Head of caudate nucleus (tissue), 42 donors: ENCODE results near the gene SERPINC1.
"Not testable (repeated sequence)": the region's sequence is repeated elsewhere in the genome, so short reads cannot be mapped to it uniquely, and the experiment has no call there.

ENCODE experiments used
- DNase-seq, 42 donors: peaks; one replicate each; pipeline versions ENCODE4 v3.0.0 to v3.0.0-alpha.2; 2020 to 2021; ENCODE audit warnings: mixed read lengths in 7 of 42
- intact Hi-C: fragments of 100-400 bp; cut with DNase I; formaldehyde crosslinking; loops from one replicate; pipeline ENCODE4 v1.15.0; 2022

Gene SERPINC1

GRCh38 chr1:173917149-173917548 lies at the start of gene SERPINC1:
Gene SERPINC1, minus strand, starts transcription at chr1:173917327. Its CDS starts 68 bp downstream, at chr1:173917259.
- intact Hi-C loops, result no loop called here
- no peak for DNase-seq

- DNase-seq, intact Hi-C loops: not testable (repeated sequence)
These were observed 48.8 kb upstream of the SERPINC1 start for GRCh38 chr1:173965896-173966295.

GRCh38 chr1:173963477-173963876 lies 46.4 kb upstream of the SERPINC1 start:
- no peak for DNase-seq
- intact Hi-C loops, result no loop called here

- no peak for DNase-seq
- intact Hi-C loops, result no loop called here
These were observed 43.5 kb upstream of the SERPINC1 start for GRCh38 chr1:173960625-173961024.

GRCh38 chr1:173954179-173954578 lies 37.1 kb upstream of the SERPINC1 start:
- intact Hi-C loops, result no loop called here
- DNase-seq, result no peak

- DNase-seq, result no peak
- intact Hi-C loops, result no loop called here
These were observed 31.5 kb upstream of the SERPINC1 start for GRCh38 chr1:173948594-173948993.

- intact Hi-C loops, result no loop called here
- no peak for DNase-seq
These were observed 29.3 kb upstream of the SERPINC1 start for GRCh38 chr1:173946380-173946921.

- intact Hi-C loops, result no loop called here
- no peak for DNase-seq
These were observed 19.9 kb upstream of the SERPINC1 start for GRCh38 chr1:173937062-173937461.

- intact Hi-C loops, result no loop called here
These were observed 17.3 kb upstream of the SERPINC1 start for GRCh38 chr1:173934440-173934839.

GRCh38 chr1:173930541-173930940 lies 13.4 kb upstream of the SERPINC1 start:
- DNase-seq, intact Hi-C loops: not testable (repeated sequence)

More at GRCh38 chr1:173934440-173934839, 17.3 kb upstream of the SERPINC1 start:
- no peak for DNase-seq

- intact Hi-C loops, result no loop called here
- DNase-seq, result no peak
These were observed 8.4 kb upstream of the SERPINC1 start for GRCh38 chr1:173925306-173926242.

GRCh38 chr1:173920861-173921260 lies 3.7 kb upstream of the SERPINC1 start:
- intact Hi-C loops, result no loop called here
- DNase-seq, result no peak

- no peak for DNase-seq
- intact Hi-C loops, result no loop called here
These were observed 737 bp upstream of the SERPINC1 start for GRCh38 chr1:173917635-173918493.

GRCh38 chr1:173916667-173917066 lies 460 bp downstream of the SERPINC1 start:
- DNase-seq, result no peak
- intact Hi-C loops, result no loop called here

- no peak for DNase-seq
- intact Hi-C loops, result no loop called here
These were observed 1.5 kb downstream of the SERPINC1 start for GRCh38 chr1:173915596-173915995.

- intact Hi-C loops, result no loop called here
- no peak for DNase-seq
These were observed 2.7 kb downstream of the SERPINC1 start for GRCh38 chr1:173914366-173914871.

GRCh38 chr1:173913111-173913510 lies 4.0 kb downstream of the SERPINC1 start:
- intact Hi-C loops, result no loop called here
- no peak for DNase-seq

GRCh38 chr1:173903827-173904531 lies 13.1 kb downstream of the SERPINC1 start:
- intact Hi-C loops, result no loop called here
- DNase-seq, result no peak

- DNase-seq, result no peak
- intact Hi-C loops, result no loop called here
These were observed 16.1 kb downstream of the SERPINC1 start for GRCh38 chr1:173900992-173901391.
